ENCODE measurements around the gene AP1G2.

DNA sequence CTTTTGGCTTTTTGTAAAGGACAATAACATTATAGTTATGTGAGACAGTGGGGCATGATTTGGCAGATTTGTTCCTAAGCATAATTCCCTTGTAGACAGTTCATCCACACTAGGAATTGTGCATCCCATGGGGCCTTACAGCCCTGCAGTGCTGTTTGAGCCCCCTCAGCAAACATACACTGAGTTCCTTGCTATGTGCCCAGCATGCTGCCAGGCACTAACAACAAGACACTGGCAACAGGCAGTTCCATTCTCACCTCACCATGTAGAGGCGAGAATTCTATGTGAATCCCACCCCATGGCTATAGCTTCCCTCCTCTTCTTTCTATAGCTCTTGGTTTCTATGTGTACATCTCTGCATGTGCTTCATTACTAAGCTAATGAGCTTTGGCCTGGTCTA lies 9.6 kb downstream of the AP1G2 start:
- TF ChIP-seq, protein P1, sequence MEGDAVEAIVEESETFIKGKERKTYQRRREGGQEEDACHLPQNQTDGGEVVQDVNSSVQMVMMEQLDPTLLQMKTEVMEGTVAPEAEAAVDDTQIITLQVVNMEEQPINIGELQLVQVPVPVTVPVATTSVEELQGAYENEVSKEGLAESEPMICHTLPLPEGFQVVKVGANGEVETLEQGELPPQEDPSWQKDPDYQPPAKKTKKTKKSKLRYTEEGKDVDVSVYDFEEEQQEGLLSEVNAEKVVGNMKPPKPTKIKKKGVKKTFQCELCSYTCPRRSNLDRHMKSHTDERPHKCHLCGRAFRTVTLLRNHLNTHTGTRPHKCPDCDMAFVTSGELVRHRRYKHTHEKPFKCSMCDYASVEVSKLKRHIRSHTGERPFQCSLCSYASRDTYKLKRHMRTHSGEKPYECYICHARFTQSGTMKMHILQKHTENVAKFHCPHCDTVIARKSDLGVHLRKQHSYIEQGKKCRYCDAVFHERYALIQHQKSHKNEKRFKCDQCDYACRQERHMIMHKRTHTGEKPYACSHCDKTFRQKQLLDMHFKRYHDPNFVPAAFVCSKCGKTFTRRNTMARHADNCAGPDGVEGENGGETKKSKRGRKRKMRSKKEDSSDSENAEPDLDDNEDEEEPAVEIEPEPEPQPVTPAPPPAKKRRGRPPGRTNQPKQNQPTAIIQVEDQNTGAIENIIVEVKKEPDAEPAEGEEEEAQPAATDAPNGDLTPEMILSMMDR (optimal IDR thresholded peaks at IDR 0.05 in 1 of 3, IDR thresholded peaks at IDR 0.05 in 1 of 3, conservative IDR thresholded peaks at IDR 0.05 in 1 of 3; ENCODE audit: extremely low read depth in 1 of 3, insufficient read depth in 2 of 3, low read length in 3 of 3): no peak
- TF ChIP-seq EZH2 (IDR thresholded peaks at IDR 0.05; ENCODE audit: low read length): no peak

Measured in keratinocyte (primary cell).